ENCODE data around the gene XCL2. TPM values are rescaled to one million over a fixed set of nuclear protein-coding genes. Genes with fewer than 3 reads are reported as not detected.

The XCL2 gene
- total and polyA plus RNA-seq, 2 of the 8 experiments (the other 6 are each of a cell fraction or from before 2014, with no cell fraction given), result not detected

GRCh38 chr1:168518201-168518689, 25.6 kb downstream of the XCL2 start (continued):
- TF ChIP-seq CTCF (IDR thresholded peaks at IDR 0.05; ENCODE audit: control extremely low read depth in 1 of 3, insufficient read depth in 1 of 3, low read depth in 1 of 3, low read length in 3 of 3), result no peak
- TF ChIP-seq SIX5 (IDR thresholded peaks at IDR 0.05; ENCODE audit: low read depth, low read length), result no peak
- TF ChIP-seq CTBP2 (IDR thresholded peaks at IDR 0.05; ENCODE audit: borderline replicate concordance, insufficient read depth, insufficient read length, low read length), result no peak
- no peak for TF ChIP-seq FOSL1 (IDR thresholded peaks at IDR 0.05; ENCODE audit: insufficient read depth, low read depth, low read length)
- no peak for TF ChIP-seq POLR2A (IDR thresholded peaks at IDR 0.05; ENCODE audit: control extremely low read depth in 1 of 2, low read depth in 2 of 2, low read length in 2 of 2)
